ENCODE measurements around the gene DNAJB6. TPM values are rescaled to one million over a fixed set of nuclear protein-coding genes. Genes with fewer than 3 reads are reported as not detected.

The DNAJB6 gene
- 100 to 1,000 TPM; 113 to 118 TPM for total RNA-seq

- ATAC-seq (replicated peaks) = peak; percentile 72
- peaks cover 14% of the 10 kb centered on the region for H3K4me1 Mint-ChIP-seq
- peaks cover 51% of the 10 kb centered on the region for H3K36me3 Mint-ChIP-seq (ENCODE audit: low read depth)
- no peaks in the 10 kb centered on the region for H3K9me3 Mint-ChIP-seq
- peak within 1 kb of the TSS; percentile 94 for H3K27ac Mint-ChIP-seq
- H3K27me3 Mint-ChIP-seq = no peaks in the 10 kb centered on the region
- H3K4me3 Mint-ChIP-seq = peak within 1 kb of the TSS; percentile 97
These were observed at the start of gene DNAJB6 for GRCh38 chr7:157336383-157337315. Gene DNAJB6, plus strand, starts transcription at chr7:157337004. Its CDS starts 21,569 bp downstream, at chr7:157358573.

- Mint-ChIP-seq H3K36me3 (ENCODE audit: low read depth) (no peaks in the 10 kb centered on the region), H3K4me3 (no peak overlapping the region), H3K27ac (no peak overlapping the region), H3K27me3 (no peaks in the 10 kb centered on the region), H3K4me1 (no peaks in the 10 kb centered on the region), H3K9me3 (no peaks in the 10 kb centered on the region)
- no peak for ATAC-seq (replicated peaks)
These were observed 45.3 kb upstream of the DNAJB6 start for GRCh38 chr7:157291404-157292080.

DNA sequence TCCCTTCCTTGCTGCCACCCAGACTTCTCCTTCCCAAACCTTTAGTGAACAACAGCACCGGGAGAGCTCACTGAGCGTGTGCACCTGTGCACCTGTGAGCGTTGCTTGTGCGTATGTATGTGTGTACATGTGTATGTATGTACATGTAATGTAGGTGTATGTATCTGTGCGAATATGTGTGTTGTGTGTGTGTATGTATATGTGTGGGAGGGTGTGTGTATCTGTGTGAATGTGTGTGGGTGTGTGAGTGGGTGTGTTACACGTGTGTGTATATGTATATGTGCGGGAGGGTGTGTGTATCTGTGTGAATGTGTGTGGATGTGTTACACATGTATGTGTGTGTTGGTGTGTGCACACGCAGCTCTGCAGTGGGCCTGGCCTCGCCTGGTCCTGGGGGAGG, 44.5 kb upstream of the DNAJB6 start:
- no peak overlapping the region for H3K27ac Mint-ChIP-seq
- no peaks in the 10 kb centered on the region for H3K36me3 Mint-ChIP-seq (ENCODE audit: low read depth)
- no peak for ATAC-seq (replicated peaks)
- H3K4me3 Mint-ChIP-seq = no peak overlapping the region
- H3K4me1 Mint-ChIP-seq = peaks cover 5% of the 10 kb centered on the region
- H3K27me3 Mint-ChIP-seq = no peaks in the 10 kb centered on the region
- no peaks in the 10 kb centered on the region for H3K9me3 Mint-ChIP-seq

- Mint-ChIP-seq H3K4me1 (peaks cover 6% of the 10 kb centered on the region), H3K27me3 (no peaks in the 10 kb centered on the region), H3K4me3 (no peak overlapping the region), H3K27ac (no peak overlapping the region), H3K36me3 (ENCODE audit: low read depth) (no peaks in the 10 kb centered on the region), H3K9me3 (no peaks in the 10 kb centered on the region)
- no peak for ATAC-seq (replicated peaks)
These were observed 43.9 kb upstream of the DNAJB6 start for GRCh38 chr7:157292770-157293412.

DNA sequence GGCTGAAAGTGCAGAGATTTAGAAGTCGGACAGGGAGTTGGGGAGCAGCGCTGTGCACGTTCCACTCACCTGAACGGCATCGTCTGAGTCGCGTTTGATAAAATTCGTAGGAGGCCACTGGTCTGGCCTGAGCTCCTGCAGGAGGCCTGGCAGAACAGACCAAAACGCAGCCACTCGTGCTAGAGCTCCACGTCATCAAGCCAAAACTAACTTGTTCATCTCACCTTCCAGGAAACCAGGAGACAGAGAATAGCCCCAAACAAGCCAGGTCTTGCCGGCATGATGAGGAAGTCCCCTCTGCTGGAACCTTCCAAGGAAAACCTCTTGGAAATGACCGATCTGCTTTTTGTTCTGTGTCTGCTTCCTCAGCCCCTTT, 43.4 kb upstream of the DNAJB6 start:
- H3K9me3 Mint-ChIP-seq = no peaks in the 10 kb centered on the region
- H3K36me3 Mint-ChIP-seq (ENCODE audit: low read depth) = no peaks in the 10 kb centered on the region
- peaks cover 6% of the 10 kb centered on the region for H3K4me1 Mint-ChIP-seq
- H3K27me3 Mint-ChIP-seq = no peaks in the 10 kb centered on the region
- H3K27ac Mint-ChIP-seq = peak overlapping the region; percentile 19
- ATAC-seq (replicated peaks) = no peak
- H3K4me3 Mint-ChIP-seq = no peak overlapping the region

GRCh38 chr7:157294773-157295172, 42.0 kb upstream of the DNAJB6 start:
- no peak for ATAC-seq (replicated peaks)
- H3K4me1 Mint-ChIP-seq = peaks cover 17% of the 10 kb centered on the region
- H3K27me3 Mint-ChIP-seq = no peaks in the 10 kb centered on the region
- no peak overlapping the region for H3K27ac Mint-ChIP-seq
- H3K4me3 Mint-ChIP-seq = no peak overlapping the region
- no peaks in the 10 kb centered on the region for H3K9me3 Mint-ChIP-seq
- H3K36me3 Mint-ChIP-seq (ENCODE audit: low read depth) = no peaks in the 10 kb centered on the region

- H3K4me3 Mint-ChIP-seq = no peak overlapping the region
- no peaks in the 10 kb centered on the region for H3K27me3 Mint-ChIP-seq
- no peak overlapping the region for H3K27ac Mint-ChIP-seq
These were observed 41.5 kb upstream of the DNAJB6 start for GRCh38 chr7:157295338-157295737.

DNA sequence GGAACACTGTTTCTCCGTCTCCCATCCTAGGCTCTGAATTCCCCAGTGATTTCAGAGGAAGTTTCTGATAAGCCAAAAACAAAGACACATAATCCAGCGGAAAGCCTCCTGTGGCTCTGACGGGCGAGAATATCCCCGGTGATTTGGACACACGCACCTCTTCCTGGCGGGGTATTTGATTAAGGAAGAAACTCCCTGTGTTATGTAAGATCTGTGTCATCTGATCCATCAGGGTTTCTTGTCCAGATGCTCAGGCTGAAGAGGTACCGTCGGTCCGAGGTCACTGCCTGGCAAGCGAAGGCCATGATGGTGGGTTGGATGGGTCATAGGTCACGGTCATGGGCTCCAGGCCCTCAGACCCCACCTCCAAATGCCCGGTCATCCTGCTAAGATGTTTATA, 39.6 kb upstream of the DNAJB6 start:
- Mint-ChIP-seq H3K36me3 (ENCODE audit: low read depth) (no peaks in the 10 kb centered on the region), H3K9me3 (no peaks in the 10 kb centered on the region), H3K27me3 (no peaks in the 10 kb centered on the region), H3K27ac (peak overlapping the region; percentile 87), H3K4me1 (peaks cover 27% of the 10 kb centered on the region), H3K4me3 (peak overlapping the region; percentile 46)
- ATAC-seq (replicated peaks) = no peak

More at GRCh38 chr7:157295338-157295737, 41.5 kb upstream of the DNAJB6 start:
- ATAC-seq (replicated peaks) = no peak
- no peaks in the 10 kb centered on the region for H3K9me3 Mint-ChIP-seq
- H3K36me3 Mint-ChIP-seq (ENCODE audit: low read depth) = no peaks in the 10 kb centered on the region
- peaks cover 17% of the 10 kb centered on the region for H3K4me1 Mint-ChIP-seq

GRCh38 chr7:157299317-157299612, 37.5 kb upstream of the DNAJB6 start:
- peaks cover 6% of the 10 kb centered on the region for H3K36me3 Mint-ChIP-seq (ENCODE audit: low read depth)
- H3K4me3 Mint-ChIP-seq = peak overlapping the region; percentile 38
- H3K27ac Mint-ChIP-seq = peak overlapping the region; percentile 84
- no peak for ATAC-seq (replicated peaks)
- no peaks in the 10 kb centered on the region for H3K9me3 Mint-ChIP-seq
- H3K27me3 Mint-ChIP-seq = no peaks in the 10 kb centered on the region
- H3K4me1 Mint-ChIP-seq = peaks cover 33% of the 10 kb centered on the region

DNA sequence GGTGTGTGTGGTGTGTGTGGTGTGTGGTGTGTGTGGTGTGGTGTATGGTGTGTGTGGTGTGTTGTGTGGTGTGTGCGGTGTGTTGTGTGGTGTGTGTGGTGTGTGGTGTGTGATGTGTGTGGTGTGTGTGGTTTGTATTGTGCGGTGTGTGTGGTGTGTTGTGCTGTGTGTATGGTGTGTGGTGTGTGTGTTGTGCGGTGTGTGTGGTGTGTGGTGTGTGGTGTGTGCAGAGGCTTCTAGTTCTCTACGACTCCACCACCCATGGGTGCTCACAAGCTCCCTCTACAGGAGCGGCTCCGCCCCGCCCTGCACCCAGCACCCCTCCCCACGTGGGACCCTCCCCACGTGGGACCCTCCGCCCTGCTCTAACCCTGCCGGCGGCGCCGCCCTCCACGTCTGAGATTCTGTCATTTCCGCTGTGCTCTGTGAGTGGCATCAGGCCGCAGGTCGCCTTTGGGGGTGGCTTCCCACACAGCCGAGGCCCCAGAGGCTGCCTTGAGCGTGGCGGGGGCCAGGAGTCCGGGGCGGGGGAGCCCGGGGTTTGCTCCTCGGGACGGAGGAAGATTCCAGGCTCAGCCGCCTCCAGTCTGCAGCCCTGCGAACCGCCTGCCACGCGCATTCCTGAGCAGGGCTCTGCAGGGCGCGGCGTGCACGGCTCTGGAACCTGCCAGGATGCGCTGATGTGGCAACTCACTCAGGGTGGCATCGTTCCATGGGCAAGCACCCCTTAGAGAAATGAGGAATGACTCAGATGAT, 37.0 kb upstream of the DNAJB6 start:
- H3K27me3 Mint-ChIP-seq = no peaks in the 10 kb centered on the region
- H3K36me3 Mint-ChIP-seq (ENCODE audit: low read depth) = peaks cover 6% of the 10 kb centered on the region
- H3K9me3 Mint-ChIP-seq = no peaks in the 10 kb centered on the region
- H3K27ac Mint-ChIP-seq = peak overlapping the region; percentile 84
- peaks cover 33% of the 10 kb centered on the region for H3K4me1 Mint-ChIP-seq
- H3K4me3 Mint-ChIP-seq = peak overlapping the region; percentile 82
- ATAC-seq (replicated peaks) = peak; percentile 7

GRCh38 chr7:157300369-157300825, 36.4 kb upstream of the DNAJB6 start:
- Mint-ChIP-seq H3K27ac (no peak overlapping the region), H3K36me3 (ENCODE audit: low read depth) (peaks cover 6% of the 10 kb centered on the region), H3K4me3 (peak overlapping the region; percentile 82), H3K9me3 (no peaks in the 10 kb centered on the region), H3K4me1 (peaks cover 33% of the 10 kb centered on the region), H3K27me3 (no peaks in the 10 kb centered on the region)
- no peak for ATAC-seq (replicated peaks)

DNA sequence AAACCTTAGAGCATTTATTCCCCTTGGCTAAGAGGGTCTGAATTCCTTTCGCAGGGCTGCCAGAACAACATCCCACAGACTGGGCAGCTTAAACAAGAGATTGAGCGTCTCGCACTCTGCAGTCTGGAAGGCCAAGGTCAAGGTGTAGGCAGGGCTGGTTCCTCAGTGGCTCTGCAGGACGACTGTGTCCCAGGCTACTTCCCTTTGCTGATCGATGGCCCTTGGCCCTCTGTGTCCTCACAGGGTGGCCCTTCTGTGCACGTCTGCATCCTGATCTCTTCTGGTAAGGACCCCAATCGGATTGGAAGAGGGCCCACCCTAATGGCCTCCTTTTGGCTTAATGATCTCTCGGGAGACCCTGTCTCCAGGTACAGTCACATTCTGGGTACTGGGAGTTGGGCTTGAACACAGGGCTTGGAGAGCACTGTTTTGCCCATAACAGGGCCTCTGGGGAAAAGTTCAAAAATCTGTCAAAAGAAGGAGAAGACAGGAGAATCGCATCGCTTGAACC, 35.1 kb upstream of the DNAJB6 start:
- Mint-ChIP-seq H3K27ac (peak overlapping the region; percentile 99), H3K27me3 (no peaks in the 10 kb centered on the region), H3K4me3 (peak overlapping the region; percentile 82), H3K9me3 (no peaks in the 10 kb centered on the region), H3K4me1 (peaks cover 38% of the 10 kb centered on the region), H3K36me3 (ENCODE audit: low read depth) (peaks cover 6% of the 10 kb centered on the region)
- ATAC-seq (replicated peaks) = no peak

- no peak for ATAC-seq (replicated peaks)
- peaks cover 22% of the 10 kb centered on the region for H3K4me1 Mint-ChIP-seq
- peak overlapping the region; percentile 72 for H3K27ac Mint-ChIP-seq
- no peaks in the 10 kb centered on the region for H3K27me3 Mint-ChIP-seq
- H3K4me3 Mint-ChIP-seq = peak overlapping the region; percentile 36
- peaks cover 6% of the 10 kb centered on the region for H3K36me3 Mint-ChIP-seq (ENCODE audit: low read depth)
- H3K9me3 Mint-ChIP-seq = no peaks in the 10 kb centered on the region
These were observed 29.7 kb upstream of the DNAJB6 start for GRCh38 chr7:157306846-157307838.
